Ectodermal cell (in vitro differentiated cells): ENCODE results near the gene CCDC136.

Experiments used
- H3K27ac ChIP-seq: 2 replicates; pipeline ENCODE4 v1.7.0; 2013; ENCODE audit warnings: mild to moderate bottlenecking, low read depth, low read length; ENCODE audit not compliant: insufficient read depth, poor library complexity, severe bottlenecking
- H3K27me3 ChIP-seq: 2 replicates; pipeline ENCODE4 v1.7.0; 2013; ENCODE audit warnings: mild to moderate bottlenecking, low read length; ENCODE audit not compliant: insufficient read depth, control insufficient read depth, poor library complexity, severe bottlenecking
- H3K36me3 ChIP-seq: one replicate; pipeline ENCODE4 v1.7.0; 2013; ENCODE audit warnings: low read length; ENCODE audit not compliant: control insufficient read depth, insufficient read depth
- H3K4me1 ChIP-seq: one replicate; pipeline ENCODE4 v1.7.0; 2013; ENCODE audit warnings: low read length; ENCODE audit not compliant: control insufficient read depth, insufficient read depth
- H3K4me3 ChIP-seq: 2 replicates; pipeline ENCODE4 v1.7.0; 2013; ENCODE audit warnings: low read depth, low read length, control low read depth; ENCODE audit not compliant: insufficient read depth
- H3K9me3 ChIP-seq: 2 replicates; pipeline ENCODE4 v1.7.0; 2013; ENCODE audit warnings: mild to moderate bottlenecking, low read length, moderate library complexity; ENCODE audit not compliant: control insufficient read depth
- WGBS, 2 experiments: methylation state at CpG; one replicate each; pipeline ENCODE4 v1.1.7; 2013; ENCODE audit warnings: missing lambda C conversion rate in 2 of 2; 5-methylcytosine and 5-hydroxymethylcytosine counted together

CCDC136 gene

DNA sequence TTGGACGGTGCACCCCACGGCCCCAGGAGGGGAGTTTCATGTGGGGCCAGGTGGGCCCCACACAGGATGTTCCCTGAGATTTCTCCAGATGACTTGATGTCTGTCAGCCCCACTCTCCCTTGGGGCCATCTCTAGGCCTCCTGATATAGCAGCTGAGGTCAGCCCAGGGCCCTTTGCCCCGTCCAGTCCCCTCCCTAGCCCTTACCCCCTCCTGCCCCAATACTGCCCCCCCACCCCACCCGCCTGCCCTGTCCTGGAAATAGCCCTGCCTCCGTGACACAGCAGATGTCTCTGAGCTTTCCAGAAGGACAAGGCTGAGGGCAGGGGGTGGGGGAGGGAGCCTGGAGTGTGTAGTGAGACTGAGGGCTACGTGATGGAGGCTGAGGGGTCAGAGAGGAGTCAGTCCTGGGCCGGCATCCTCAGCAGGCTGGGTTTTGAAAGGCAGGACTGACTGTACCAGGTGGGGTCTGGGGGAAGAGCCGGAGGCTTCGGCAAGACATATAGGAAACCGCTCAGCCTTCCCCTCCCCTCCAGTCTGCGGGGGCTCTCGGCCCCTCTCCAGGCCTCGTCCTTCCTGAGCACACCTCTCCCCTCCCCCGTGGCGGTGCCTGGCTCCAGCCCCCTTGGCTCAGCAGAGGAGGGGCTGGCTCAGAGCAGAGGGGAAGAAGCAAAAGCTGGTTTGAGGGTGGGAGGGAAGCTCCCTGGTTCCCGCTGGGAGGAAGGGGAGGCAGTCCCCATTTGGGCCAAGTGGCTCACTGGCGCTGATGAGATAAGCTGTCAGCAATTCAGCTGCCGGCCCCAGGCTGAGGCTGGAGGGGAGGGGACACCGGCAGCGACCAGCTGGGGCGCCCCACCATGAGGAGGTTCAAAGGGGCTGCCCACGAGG is 40.5 kb downstream of the CCDC136 start:
- peaks cover 20% of the 10 kb centered on the region for H3K27me3 ChIP-seq
- no peaks in the 10 kb centered on the region for H3K36me3 ChIP-seq
- 1 to 2% methylated on average over 19 to 22 of the region's 22 CpGs for WGBS, 2 experiments
- no peaks in the 10 kb centered on the region for H3K9me3 ChIP-seq
- peaks cover 46% of the 10 kb centered on the region for H3K4me1 ChIP-seq
- H3K27ac ChIP-seq = peak overlapping the region; percentile 90
- peak overlapping the region; percentile 60 for H3K4me3 ChIP-seq

DNA sequence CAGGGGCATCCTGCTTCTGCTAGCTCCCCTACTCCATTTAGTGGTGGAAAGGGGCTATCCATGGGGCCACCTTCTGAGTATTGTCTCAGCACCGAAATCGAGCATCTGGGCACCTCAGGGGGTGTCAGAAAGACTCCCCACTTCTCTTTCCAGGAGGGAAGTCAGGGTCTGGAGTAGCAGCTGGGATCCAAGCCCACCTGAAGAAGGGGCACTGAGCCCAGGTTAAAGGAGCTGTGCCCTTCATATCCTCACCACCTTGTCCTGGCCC is 41.0 kb downstream of the CCDC136 start:
- Histone ChIP-seq H3K4me3 (peak overlapping the region; percentile 19), H3K27ac (peak overlapping the region; percentile 90), H3K27me3 (peaks cover 20% of the 10 kb centered on the region), H3K9me3 (no peaks in the 10 kb centered on the region), H3K36me3 (no peaks in the 10 kb centered on the region), H3K4me1 (peaks cover 41% of the 10 kb centered on the region)
- 0 to 3% methylated on average over 2 of the region's 2 CpGs for WGBS, 2 experiments

DNA sequence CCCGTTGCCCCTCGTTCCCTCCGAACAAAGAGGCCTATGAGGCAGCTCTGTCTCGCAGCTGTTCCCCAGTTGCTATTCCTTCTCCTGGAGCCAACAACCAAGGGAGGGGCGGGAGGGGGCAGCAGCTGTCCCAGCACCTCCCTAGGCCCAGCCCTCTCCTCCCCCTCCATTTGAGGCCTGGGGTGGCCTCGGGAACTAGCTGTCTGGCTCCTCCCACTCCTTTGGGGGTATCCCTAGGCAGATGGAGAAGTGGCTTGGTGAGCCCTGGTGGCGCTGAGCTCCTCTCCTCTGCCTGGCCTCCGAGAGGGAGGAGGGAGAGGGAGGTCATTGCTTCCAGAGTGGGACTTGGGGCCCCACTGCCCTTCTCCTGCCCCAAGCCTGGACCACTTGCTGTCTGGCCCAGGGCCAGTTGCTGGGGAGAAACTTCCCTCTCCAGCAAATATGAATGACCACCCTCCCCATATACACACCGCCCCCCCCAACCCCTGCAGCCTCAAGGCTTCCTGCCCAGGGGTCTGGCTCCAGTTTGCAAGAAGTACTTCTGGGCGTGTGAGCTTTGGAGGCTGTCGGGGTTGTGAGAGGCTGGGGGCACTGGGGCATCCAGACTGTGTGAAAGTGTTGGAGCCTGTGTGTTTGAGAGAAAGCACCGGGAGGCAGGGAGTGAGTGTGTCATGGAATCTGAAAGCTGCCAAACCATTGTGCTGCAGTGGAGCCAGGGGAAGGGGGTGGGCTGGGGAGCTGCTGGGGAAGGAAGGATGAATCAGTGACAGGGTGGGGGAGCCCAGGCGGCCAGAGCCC is 41.6 kb downstream of the CCDC136 start:
- Histone ChIP-seq H3K4me3 (peak overlapping the region; percentile 19), H3K27ac (peak overlapping the region; percentile 90), H3K9me3 (no peaks in the 10 kb centered on the region), H3K27me3 (peaks cover 20% of the 10 kb centered on the region), H3K36me3 (no peaks in the 10 kb centered on the region), H3K4me1 (peaks cover 35% of the 10 kb centered on the region)
- WGBS, 2 experiments = 5 to 7% methylated on average over 12 to 13 of the region's 13 CpGs

DNA sequence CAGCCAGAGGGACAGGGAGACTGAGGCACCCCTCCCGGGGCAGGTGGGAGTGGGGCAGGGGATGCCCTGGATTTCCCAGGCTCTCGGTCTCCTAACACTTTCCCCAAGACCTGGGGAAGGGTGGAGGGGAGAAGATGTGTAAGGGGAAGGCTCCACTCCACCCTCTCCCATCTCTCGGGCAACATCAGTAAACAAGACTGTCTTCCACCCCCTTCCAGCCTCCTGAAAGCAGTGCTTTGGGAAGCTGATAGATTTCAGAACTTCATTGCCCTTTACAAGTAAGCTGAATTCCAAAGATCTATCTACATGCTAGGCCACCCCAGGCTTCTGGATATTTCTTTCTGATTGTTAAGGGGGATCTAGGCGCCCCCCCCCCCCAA is 42.2 kb downstream of the CCDC136 start:
- WGBS, 2 experiments = 28 to 33% methylated on average over 4 of the region's 4 CpGs
- H3K4me1 ChIP-seq = peaks cover 30% of the 10 kb centered on the region
- no peaks in the 10 kb centered on the region for H3K9me3 ChIP-seq
- no peak overlapping the region for H3K4me3 ChIP-seq
- peaks cover 20% of the 10 kb centered on the region for H3K27me3 ChIP-seq
- H3K36me3 ChIP-seq = no peaks in the 10 kb centered on the region
- H3K27ac ChIP-seq = peak overlapping the region; percentile 90

DNA sequence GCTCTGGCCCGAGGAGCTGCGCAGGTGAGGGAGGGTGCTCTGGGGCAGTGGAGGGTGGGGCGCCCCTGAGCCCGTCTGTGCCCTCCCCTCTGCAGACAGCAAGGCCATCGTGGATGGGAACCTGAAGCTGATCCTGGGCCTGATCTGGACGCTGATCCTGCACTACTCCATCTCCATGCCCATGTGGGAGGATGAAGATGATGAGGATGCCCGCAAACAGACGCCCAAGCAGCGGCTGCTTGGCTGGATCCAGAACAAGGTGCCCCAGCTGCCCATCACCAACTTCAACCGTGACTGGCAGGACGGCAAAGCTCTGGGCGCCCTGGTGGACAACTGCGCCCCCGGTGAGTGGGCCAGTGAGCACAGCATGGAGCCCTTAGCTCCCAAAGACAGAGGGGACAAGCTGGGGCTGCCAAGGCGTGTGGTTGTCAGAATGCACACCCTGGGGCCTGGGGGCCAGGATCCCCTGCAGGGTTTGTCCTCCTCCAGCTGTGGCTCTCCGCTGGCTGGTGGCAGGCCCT is 43.5 kb downstream of the CCDC136 start:
- peaks cover 24% of the 10 kb centered on the region for H3K4me1 ChIP-seq
- H3K27me3 ChIP-seq = peaks cover 10% of the 10 kb centered on the region
- no peaks in the 10 kb centered on the region for H3K9me3 ChIP-seq
- H3K27ac ChIP-seq = no peak overlapping the region
- H3K36me3 ChIP-seq = no peaks in the 10 kb centered on the region
- H3K4me3 ChIP-seq = no peak overlapping the region
- WGBS, 2 experiments = 90 to 91% methylated on average over 16 of the region's 16 CpGs

DNA sequence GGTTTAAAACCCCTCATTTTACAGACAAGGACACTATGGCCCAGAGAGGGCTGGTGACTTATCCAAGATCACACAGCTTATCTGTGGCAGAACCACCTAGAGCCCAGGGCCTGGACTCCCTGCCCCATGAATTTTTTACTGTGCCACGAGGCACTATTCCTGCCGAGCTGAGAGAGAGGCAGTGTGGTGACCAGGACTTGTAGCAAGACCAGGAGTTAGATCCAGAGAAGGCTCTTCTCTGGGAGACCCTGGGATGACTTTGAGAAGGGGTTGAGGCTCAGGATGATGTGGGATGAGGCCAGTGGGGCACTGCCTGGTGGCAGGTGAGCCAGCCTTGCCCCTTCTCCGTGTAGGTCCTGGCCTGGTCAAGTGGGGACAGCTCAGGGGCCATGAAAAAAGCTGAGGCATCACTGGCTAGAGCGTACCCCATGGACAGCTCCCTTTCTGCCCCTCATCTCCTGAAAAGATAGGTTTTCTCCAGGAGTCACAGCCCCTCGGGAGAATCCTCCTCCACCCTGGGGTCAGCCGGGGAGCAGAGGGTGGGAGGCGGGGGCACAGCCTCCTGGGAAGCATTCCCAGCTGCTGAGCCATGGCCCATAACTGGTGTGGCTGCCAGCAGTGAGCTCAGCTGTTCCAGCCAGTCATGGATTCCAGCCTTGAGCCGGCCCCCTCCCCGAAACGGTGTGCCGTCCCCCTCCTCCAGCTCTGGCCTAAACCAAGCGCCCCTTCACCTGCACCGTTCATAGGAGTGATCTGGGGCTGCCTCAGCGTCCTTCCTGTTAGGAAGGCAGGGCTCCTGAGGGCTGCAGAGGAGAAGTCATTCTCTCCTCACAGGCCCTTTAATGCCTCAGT is 44.2 kb downstream of the CCDC136 start:
- peaks cover 3% of the 10 kb centered on the region for H3K27me3 ChIP-seq
- peaks cover 24% of the 10 kb centered on the region for H3K4me1 ChIP-seq
- no peak overlapping the region for H3K4me3 ChIP-seq
- peaks cover 2% of the 10 kb centered on the region for H3K36me3 ChIP-seq
- no peak overlapping the region for H3K27ac ChIP-seq
- 92% methylated on average over 14 of the region's 14 CpGs for WGBS, 2 experiments
- H3K9me3 ChIP-seq = no peaks in the 10 kb centered on the region

DNA sequence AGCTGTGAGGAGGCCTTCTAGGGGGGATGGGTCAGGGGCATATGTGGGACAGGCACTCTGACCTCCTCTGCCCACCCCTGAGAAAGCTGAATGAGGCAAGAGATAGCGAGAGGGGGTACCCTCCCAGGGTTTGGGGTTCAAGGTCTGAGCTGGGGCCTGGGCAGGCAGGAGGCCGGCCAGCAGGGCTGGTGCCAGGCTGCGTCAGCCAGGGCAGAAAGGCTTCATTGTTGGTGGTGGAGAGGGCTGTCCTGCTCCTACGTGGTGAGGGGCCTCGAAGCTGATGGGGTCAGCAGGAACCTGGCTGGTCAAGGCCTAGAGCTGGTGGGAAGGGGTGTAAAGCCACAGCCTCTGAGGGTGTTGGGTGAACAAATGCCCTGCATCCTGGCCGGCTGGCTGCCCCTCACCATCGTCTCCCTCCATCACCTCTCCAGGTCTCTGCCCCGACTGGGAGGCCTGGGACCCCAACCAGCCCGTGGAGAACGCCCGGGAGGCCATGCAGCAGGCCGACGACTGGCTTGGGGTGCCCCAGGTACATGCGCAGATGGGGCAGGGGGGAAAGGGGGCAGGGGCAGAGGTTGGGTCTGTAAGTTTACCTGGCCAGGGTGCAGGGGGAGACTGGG is 45.1 kb downstream of the CCDC136 start:
- Histone ChIP-seq H3K27ac (no peak overlapping the region), H3K36me3 (peaks cover 6% of the 10 kb centered on the region), H3K27me3 (no peaks in the 10 kb centered on the region), H3K4me3 (no peak overlapping the region), H3K9me3 (no peaks in the 10 kb centered on the region), H3K4me1 (peaks cover 21% of the 10 kb centered on the region)
- 94 to 96% methylated on average over 14 of the region's 14 CpGs for WGBS, 2 experiments

DNA sequence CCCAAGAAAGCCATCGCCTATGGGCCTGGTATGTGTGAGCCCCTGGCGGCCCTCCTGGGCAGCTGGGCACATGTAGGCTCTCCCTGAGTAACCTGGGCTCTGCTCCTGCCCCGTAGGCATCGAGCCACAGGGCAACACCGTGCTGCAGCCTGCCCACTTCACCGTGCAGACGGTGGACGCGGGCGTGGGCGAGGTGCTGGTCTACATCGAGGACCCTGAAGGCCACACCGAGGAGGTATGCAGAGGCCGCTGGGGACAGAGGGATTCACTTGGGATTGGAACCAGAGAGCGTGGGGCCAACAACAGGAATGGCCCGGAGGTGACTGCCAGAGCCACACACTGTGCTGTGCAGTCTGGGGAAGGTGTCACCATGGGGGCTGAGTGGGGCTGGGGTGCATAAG is 45.8 kb downstream of the CCDC136 start:
- WGBS, 2 experiments = 96% methylated on average over 16 of the region's 16 CpGs
- H3K36me3 ChIP-seq = peaks cover 6% of the 10 kb centered on the region
- H3K27ac ChIP-seq = no peak overlapping the region
- H3K9me3 ChIP-seq = no peaks in the 10 kb centered on the region
- H3K27me3 ChIP-seq = no peaks in the 10 kb centered on the region
- peaks cover 15% of the 10 kb centered on the region for H3K4me1 ChIP-seq
- no peak overlapping the region for H3K4me3 ChIP-seq

DNA sequence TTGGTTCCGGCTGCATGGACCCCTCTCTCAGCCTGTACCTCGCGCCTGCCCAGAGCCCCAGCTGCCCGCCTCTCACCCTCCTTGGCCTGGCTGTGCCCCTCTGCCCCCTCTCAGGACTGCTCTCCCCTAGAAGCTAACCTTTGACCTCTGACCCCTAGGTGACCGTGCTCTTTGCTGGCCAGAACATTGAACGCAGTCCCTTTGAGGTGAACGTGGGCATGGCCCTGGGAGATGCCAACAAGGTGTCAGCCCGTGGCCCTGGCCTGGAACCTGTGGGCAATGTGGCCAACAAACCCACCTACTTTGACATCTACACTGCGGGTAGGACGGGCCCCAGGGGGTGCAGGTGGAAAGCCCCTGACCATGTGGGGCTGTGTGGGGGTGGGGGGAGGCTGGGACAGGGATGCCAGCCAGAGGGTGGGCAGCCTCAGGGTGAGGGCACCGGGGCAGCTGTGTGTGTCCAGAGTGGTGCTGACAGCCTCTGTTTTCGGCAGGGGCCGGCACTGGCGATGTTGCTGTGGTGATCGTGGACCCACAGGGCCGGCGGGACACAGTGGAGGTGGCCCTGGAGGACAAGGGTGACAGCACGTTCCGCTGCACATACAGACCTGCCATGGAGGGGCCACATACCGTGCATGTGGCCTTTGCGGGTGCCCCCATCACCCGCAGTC is 46.5 kb downstream of the CCDC136 start:
- no peaks in the 10 kb centered on the region for H3K27me3 ChIP-seq
- WGBS, 2 experiments = 95% methylated on average over 22 of the region's 22 CpGs
- no peak overlapping the region for H3K4me3 ChIP-seq
- no peaks in the 10 kb centered on the region for H3K9me3 ChIP-seq
- no peak overlapping the region for H3K27ac ChIP-seq
- peaks cover 6% of the 10 kb centered on the region for H3K36me3 ChIP-seq
- H3K4me1 ChIP-seq = peaks cover 8% of the 10 kb centered on the region
